PC-3 (cell line): ENCODE results near the gene PKNOX1. TPM values are rescaled to one million over a fixed set of nuclear protein-coding genes. Genes with fewer than 3 reads are reported as not detected.
"Not testable (repeated sequence)": the region's sequence is repeated elsewhere in the genome, so short reads cannot be mapped to it uniquely, and the experiment has no call there.

Source experiments
- ATAC-seq: fragments of 200-7000 bp; cut with Tn5 transposase; 2 replicates; pipeline ENCODE4 v1.9.1; 2020; ENCODE audit warnings: mild to moderate bottlenecking, moderate library complexity
- BruUV-seq: library from RNA; stranded (reverse); fragments of 400-500 nt; replicated peaks from 2 replicates; lab custom pipeline; 2021; lab: Mats Ljungman, UMichigan
- CTCF ChIA-PET: fragments of 300-600 bp; sonication (Branson Sonifier 250); formaldehyde crosslinking; loops from one replicate; lab custom pipeline; 2022; ENCODE audit warnings: antibody characterized with exemption; lab: Charles Lee
- POLR2A ChIA-PET: fragments of 300-600 bp; sonication (Branson Sonifier 250); formaldehyde crosslinking; loops from one replicate; lab custom pipeline; 2022; ENCODE audit warnings: antibody characterized with exemption; ENCODE audit not compliant: unreplicated experiment; lab: Charles Lee
- DNase-seq: peaks from one replicate; pipeline ENCODE4 v3.0.0-alpha.2; 2015
- H2AFZ ChIP-seq: fragments of 300-600 bp; sonication (generic); 2 replicates; pipeline ENCODE4 v1.6.0; 2016; ENCODE audit warnings: antibody characterized with exemption, low read length
- H3F3A ChIP-seq: fragments of 300-600 bp; sonication (generic); one replicate; pipeline ENCODE4 v1.6.0; 2017; ENCODE audit warnings: antibody characterized with exemption, low read length, control low read depth, mild to moderate bottlenecking; ENCODE audit not compliant: unreplicated experiment
- H3K27ac ChIP-seq: fragments of 300-600 bp; sonication (generic); 2 replicates; pipeline ENCODE4 v1.5.1; 2016; ENCODE audit warnings: mild to moderate bottlenecking, low read length
- H3K27me3 ChIP-seq: fragments of 300-600 bp; sonication (generic); 2 replicates; pipeline ENCODE4 v1.6.1; 2016; ENCODE audit warnings: low read length, mixed read lengths
- H3K36me3 ChIP-seq: fragments of 300-600 bp; sonication (generic); 2 replicates; pipeline ENCODE4 v1.6.1; 2016; ENCODE audit warnings: low read depth, mixed run types, low read length, mixed read lengths
- H3K4me1 ChIP-seq: fragments of 300-600 bp; sonication (generic); 2 replicates; pipeline ENCODE4 v1.5.1; 2016; ENCODE audit warnings: low read length; ENCODE audit not compliant: insufficient read depth
- H3K4me2 ChIP-seq: fragments of 300-600 bp; sonication (generic); 2 replicates; pipeline ENCODE4 v1.6.0; 2016; ENCODE audit warnings: low read length
- H3K4me3 ChIP-seq: fragments of 300-600 bp; sonication (generic); 2 replicates; pipeline ENCODE4 v1.5.1; 2016; ENCODE audit warnings: mild to moderate bottlenecking, low read length, mixed read lengths
- H3K79me2 ChIP-seq: fragments of 300-600 bp; sonication (generic); 2 replicates; pipeline ENCODE4 v1.6.1; 2017; ENCODE audit warnings: low read length, mixed read lengths
- H3K9ac ChIP-seq: fragments of 300-600 bp; sonication (generic); 2 replicates; pipeline ENCODE4 v1.6.0; 2016; ENCODE audit warnings: mild to moderate bottlenecking, low read length
- H3K9me2 ChIP-seq: fragments of 300-600 bp; sonication (generic); replicated peaks from 2 replicates; pipeline ENCODE4 v1.6.1; 2016; ENCODE audit warnings: mixed run types, low read length, mixed read lengths
- H3K9me3 ChIP-seq: fragments of 300-600 bp; sonication (generic); 2 replicates; pipeline ENCODE4 v1.6.1; 2016; ENCODE audit warnings: low read length, mixed read lengths
- H4K20me1 ChIP-seq: fragments of 300-600 bp; sonication (generic); 2 replicates; pipeline ENCODE4 v1.6.1; 2016; ENCODE audit warnings: low read length, mixed read lengths
- EZH2 ChIP-seq: fragments of 300-600 bp; sonication (generic); IDR thresholded peaks from one replicate; pipeline ENCODE4 v1.6.1; 2017; ENCODE audit warnings: antibody characterized with exemption, mild to moderate bottlenecking, low read length; ENCODE audit not compliant: unreplicated experiment
- EZH2phosphoT487 ChIP-seq: fragments of 300-600 bp; sonication (generic); IDR thresholded peaks from 2 replicates; pipeline ENCODE4 v1.6.1; 2018; ENCODE audit warnings: mild to moderate bottlenecking, antibody characterized with exemption, low read length, borderline replicate concordance
- intact Hi-C: fragments of 100-400 bp; cut with micrococcal nuclease; formaldehyde crosslinking; loops from 2 replicates; pipeline ENCODE4 v1.9.0; 2023
- total RNA-seq: library from RNA; depleted of rRNA; stranded (reverse); fragments of >200 nt; gene quantifications from 2 replicates; pipeline ENCODE4 v1.2.3, GENCODE V29; 2014
- TF ChIP-seq, protein P1 (sequence below): fragments of 300-600 bp; sonication (generic); conservative IDR thresholded peaks from 2 replicates; pipeline ENCODE4 v1.5.1; 2017; ENCODE audit warnings: antibody characterized with exemption, low read depth, mild to moderate bottlenecking, low read length

Gene PKNOX1
- total RNA-seq, 1 experiment from 2014 or later = 19.7 TPM

DNA sequence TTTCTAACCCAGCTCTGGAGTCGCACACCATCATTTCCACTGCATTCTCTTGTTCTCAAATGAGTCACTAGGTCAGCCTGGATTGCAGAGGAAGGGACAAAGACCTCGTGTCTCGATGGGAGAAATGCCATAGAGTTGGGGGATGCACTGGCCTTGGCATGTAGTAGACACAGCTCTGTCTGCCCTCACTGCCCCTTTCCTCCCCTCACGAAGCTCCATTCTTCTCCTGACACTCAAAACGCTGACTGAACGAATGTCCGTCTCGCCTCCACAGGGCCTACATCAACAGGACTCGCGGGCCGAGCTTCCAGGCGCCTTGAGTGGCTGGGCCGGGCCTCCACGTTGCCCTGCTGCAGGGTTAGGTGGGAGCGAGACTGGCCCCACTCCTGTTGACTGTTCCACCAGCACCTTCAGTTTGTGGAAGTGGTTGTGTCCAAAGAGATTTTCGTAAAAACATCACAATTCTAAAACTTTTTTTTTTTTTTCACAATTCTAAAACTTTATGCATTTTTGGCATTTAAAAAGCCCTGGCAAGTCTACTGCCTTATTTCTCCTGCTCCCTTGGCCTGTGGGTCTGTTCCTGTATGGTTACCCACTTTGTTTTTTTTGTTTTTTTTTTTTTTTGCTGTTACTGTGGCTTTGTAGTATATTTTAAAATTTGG is 18.8 kb downstream of the PKNOX1 start:
- no peak for DNase-seq
- no TSS peak for BruUV-seq
- no peaks in the 10 kb centered on the region for H3K4me1 ChIP-seq
- H3K4me3 ChIP-seq = no peak overlapping the region
- no peaks in the 10 kb centered on the region for H3K36me3 ChIP-seq
- no peak overlapping the region for H2AFZ ChIP-seq
- no peak overlapping the region for H3K4me2 ChIP-seq
- CTCF ChIA-PET = no interaction called here
- no peaks in the 10 kb centered on the region for H3K9me2 ChIP-seq
- no peaks in the 10 kb centered on the region for H3K9me3 ChIP-seq
- TF ChIP-seq, protein P1, sequence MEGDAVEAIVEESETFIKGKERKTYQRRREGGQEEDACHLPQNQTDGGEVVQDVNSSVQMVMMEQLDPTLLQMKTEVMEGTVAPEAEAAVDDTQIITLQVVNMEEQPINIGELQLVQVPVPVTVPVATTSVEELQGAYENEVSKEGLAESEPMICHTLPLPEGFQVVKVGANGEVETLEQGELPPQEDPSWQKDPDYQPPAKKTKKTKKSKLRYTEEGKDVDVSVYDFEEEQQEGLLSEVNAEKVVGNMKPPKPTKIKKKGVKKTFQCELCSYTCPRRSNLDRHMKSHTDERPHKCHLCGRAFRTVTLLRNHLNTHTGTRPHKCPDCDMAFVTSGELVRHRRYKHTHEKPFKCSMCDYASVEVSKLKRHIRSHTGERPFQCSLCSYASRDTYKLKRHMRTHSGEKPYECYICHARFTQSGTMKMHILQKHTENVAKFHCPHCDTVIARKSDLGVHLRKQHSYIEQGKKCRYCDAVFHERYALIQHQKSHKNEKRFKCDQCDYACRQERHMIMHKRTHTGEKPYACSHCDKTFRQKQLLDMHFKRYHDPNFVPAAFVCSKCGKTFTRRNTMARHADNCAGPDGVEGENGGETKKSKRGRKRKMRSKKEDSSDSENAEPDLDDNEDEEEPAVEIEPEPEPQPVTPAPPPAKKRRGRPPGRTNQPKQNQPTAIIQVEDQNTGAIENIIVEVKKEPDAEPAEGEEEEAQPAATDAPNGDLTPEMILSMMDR = no peak
- TF ChIP-seq EZH2phosphoT487 = no peak
- TF ChIP-seq EZH2 = no peak
- no peak overlapping the region for H3K27ac ChIP-seq
- H3F3A ChIP-seq = no peaks in the 10 kb centered on the region
- intact Hi-C loops = no loop called here
- ATAC-seq = no peak
- peaks cover 9% of the 10 kb centered on the region; the same call in 1 of the 2 replicates for H3K79me2 ChIP-seq
- H3K27me3 ChIP-seq = no peaks in the 10 kb centered on the region
- no peaks in the 10 kb centered on the region for H4K20me1 ChIP-seq
- H3K9ac ChIP-seq = no peak overlapping the region
- POLR2A ChIA-PET = no interaction called here

DNA sequence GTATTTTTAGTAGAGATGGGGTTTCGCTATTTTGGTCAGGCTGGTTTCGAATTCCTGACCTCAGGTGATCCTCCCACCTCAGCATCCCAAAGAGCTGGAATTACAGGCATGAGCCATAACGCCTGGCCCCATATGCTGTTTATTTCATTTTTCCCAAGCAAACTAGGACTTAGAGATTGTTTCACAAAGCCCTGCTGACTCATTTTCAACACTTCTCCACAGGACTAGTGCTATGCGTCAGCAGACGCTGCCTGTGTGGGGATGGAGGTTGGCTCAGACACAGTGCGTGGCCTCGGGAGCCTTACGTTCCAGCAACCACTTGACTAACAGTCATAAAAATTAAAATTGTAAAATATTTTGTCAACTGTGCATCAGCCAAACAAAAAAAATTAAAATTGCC is 22.7 kb downstream of the PKNOX1 start:
- TF ChIP-seq, protein P1 = no peak
- TF ChIP-seq EZH2 (no peak), EZH2phosphoT487 (no peak)

DNA sequence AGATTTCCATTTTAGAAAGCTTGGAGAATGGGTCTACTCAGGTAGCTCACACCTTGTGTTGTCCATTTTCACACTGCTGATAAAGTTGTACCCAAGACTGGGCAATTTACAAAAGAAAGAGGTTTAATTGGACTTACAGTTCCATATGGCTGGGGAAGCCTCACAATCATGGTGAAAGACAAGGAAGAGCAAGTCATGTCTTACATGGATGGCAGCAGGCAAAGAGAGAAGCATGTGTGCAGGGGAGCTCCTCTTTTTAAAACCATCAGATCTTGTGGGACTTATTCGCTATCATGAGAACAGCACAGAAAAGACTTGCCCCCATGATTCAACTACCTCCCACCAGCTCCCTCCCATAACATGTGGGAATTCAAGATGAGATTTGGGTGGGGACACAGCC is 23.6 kb downstream of the PKNOX1 start:
- H3K27ac ChIP-seq, BruUV-seq: not testable (repeated sequence)

More for the DNA sequence above, 22.7 kb downstream of the PKNOX1 start:
- H3K4me1 ChIP-seq = no peaks in the 10 kb centered on the region
- H3K27me3 ChIP-seq = no peaks in the 10 kb centered on the region
- no peaks in the 10 kb centered on the region for H3F3A ChIP-seq
- H3K79me2 ChIP-seq = no peaks in the 10 kb centered on the region
- ChIA-PET POLR2A (no interaction called here), CTCF (no interaction called here)
- no peaks in the 10 kb centered on the region for H3K36me3 ChIP-seq
- peaks cover 4% of the 10 kb centered on the region; the same call in 1 of the 2 replicates for H3K9me3 ChIP-seq
- no peaks in the 10 kb centered on the region for H3K9me2 ChIP-seq
- no peak overlapping the region for H3K9ac ChIP-seq
- no peak overlapping the region for H3K27ac ChIP-seq
- H3K4me2 ChIP-seq = no peak overlapping the region
- BruUV-seq = no TSS peak
- H2AFZ ChIP-seq = no peak overlapping the region
- H4K20me1 ChIP-seq = no peaks in the 10 kb centered on the region
- intact Hi-C loops = no loop called here
- ATAC-seq = no peak
- no peak for DNase-seq
- no peak overlapping the region for H3K4me3 ChIP-seq

DNA sequence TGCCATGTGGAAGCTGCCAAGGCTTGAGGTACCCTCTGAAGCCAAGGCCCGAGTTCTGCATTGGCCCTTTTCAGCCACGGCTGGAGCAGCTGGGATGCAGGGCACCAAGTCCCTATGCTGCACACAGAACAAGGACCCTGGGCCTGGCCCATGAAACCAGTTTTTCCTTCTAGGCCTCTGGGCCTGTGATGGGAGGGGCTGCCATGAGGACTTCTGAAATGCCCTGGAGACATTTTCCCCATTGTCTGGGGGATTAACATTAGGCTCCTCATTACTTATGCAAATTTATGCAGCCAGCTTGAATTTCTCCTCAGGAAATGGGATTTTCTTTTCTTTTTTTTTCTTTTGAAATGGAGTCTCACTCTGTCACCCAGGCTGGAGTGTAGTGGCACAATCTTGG is 24.8 kb downstream of the PKNOX1 start:
- intact Hi-C loops, H3K9me3 ChIP-seq, H3K36me3 ChIP-seq, BruUV-seq, POLR2A ChIA-PET, H3K9me2 ChIP-seq, H3K27me3 ChIP-seq, H3K4me1 ChIP-seq, H3F3A ChIP-seq, H3K27ac ChIP-seq, DNase-seq, ATAC-seq, H3K79me2 ChIP-seq, H3K9ac ChIP-seq, H3K4me2 ChIP-seq, H2AFZ ChIP-seq, CTCF ChIA-PET, H4K20me1 ChIP-seq, H3K4me3 ChIP-seq: not testable (repeated sequence)

More for the DNA sequence above, 23.6 kb downstream of the PKNOX1 start:
- intact Hi-C loops, H3K4me1 ChIP-seq, H3K9me2 ChIP-seq, DNase-seq, H3F3A ChIP-seq, H3K27me3 ChIP-seq, H3K36me3 ChIP-seq, H3K4me3 ChIP-seq, H3K79me2 ChIP-seq, H2AFZ ChIP-seq, ATAC-seq, CTCF ChIA-PET, H3K4me2 ChIP-seq, H3K9ac ChIP-seq, H4K20me1 ChIP-seq, H3K9me3 ChIP-seq: not testable (repeated sequence)
- POLR2A ChIA-PET = interaction anchor here (0.6 kb wide), 1 partner anchor 941 kb away, joined by 3 read pairs; no protein-coding TSS in a partner anchor

DNA sequence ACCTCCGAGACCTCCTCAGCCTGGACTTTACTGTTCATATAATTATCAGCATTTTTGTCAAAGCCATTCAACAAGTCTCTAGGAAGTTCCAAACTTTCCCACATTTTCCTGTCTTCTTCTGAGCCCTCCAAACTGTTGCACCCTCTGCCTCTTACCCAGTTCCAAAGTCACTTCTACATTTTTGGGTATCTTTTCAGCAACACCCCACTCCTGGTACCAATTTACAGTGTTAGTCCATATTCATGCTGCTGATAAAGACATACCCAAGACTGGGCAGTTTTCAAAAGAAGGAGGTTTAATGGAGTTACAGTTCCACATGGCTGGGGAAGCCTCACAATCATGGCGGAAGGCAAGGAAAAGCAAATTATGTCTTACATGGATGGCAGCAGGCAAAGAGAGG is 25.7 kb downstream of the PKNOX1 start:
- H3K36me3 ChIP-seq, H3K27ac ChIP-seq, CTCF ChIA-PET, H3K9me3 ChIP-seq, H3K4me1 ChIP-seq, H3K9ac ChIP-seq, H2AFZ ChIP-seq, POLR2A ChIA-PET, H4K20me1 ChIP-seq, H3K4me3 ChIP-seq, H3K27me3 ChIP-seq, H3K4me2 ChIP-seq, H3K9me2 ChIP-seq, BruUV-seq, intact Hi-C loops, H3F3A ChIP-seq, H3K79me2 ChIP-seq, ATAC-seq, DNase-seq: not testable (repeated sequence)
